GM12801 (cell line): ENCODE measurements around the gene JARID2.

Experiments used
- TF ChIP-seq, protein P1 (sequence below): IDR thresholded peaks from one replicate; pipeline ENCODE4 v1.5.1; 2011; ENCODE audit warnings: control low read depth; ENCODE audit not compliant: insufficient read length; ENCODE audit errors: extremely low read depth

JARID2 gene

DNA sequence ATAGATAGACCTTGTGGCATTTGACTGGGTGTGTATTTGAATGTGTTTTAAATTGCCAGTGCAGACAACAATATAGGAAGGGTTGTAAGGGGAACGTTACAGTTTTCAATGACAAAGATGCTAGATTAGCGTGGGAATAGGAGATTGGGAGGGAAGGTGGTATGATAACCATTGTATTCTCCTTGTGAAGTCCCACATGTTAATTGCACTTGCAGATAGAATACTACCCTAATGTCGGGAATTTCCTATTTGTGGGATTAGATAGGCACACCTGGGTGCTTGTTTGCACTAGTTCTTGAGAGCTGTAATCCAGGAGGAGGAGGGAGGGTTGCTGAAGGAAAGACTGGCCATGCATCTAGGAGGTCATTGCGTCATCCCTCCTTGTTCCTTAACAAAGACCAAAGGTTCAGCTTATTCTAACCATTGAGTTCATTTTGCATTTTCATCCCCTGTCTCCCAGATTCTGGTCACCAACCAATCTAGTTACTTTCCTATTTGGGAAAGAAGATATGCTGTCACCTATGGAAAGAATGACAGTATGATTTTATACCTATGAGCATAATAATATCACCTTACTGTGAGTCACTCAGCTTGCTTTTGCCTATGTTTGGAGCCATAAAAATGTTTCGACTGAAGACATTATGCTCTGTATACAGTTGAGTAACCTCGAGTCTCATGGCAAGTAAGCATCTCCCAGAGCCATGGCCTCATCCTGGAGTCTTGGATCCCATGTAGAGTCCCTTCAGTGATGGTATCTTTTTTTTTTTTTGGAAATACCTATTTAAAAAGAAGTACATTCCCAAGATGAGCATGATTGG is 215.5 kb downstream of the JARID2 start:
- TF ChIP-seq, protein P1, sequence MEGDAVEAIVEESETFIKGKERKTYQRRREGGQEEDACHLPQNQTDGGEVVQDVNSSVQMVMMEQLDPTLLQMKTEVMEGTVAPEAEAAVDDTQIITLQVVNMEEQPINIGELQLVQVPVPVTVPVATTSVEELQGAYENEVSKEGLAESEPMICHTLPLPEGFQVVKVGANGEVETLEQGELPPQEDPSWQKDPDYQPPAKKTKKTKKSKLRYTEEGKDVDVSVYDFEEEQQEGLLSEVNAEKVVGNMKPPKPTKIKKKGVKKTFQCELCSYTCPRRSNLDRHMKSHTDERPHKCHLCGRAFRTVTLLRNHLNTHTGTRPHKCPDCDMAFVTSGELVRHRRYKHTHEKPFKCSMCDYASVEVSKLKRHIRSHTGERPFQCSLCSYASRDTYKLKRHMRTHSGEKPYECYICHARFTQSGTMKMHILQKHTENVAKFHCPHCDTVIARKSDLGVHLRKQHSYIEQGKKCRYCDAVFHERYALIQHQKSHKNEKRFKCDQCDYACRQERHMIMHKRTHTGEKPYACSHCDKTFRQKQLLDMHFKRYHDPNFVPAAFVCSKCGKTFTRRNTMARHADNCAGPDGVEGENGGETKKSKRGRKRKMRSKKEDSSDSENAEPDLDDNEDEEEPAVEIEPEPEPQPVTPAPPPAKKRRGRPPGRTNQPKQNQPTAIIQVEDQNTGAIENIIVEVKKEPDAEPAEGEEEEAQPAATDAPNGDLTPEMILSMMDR = no peak

DNA sequence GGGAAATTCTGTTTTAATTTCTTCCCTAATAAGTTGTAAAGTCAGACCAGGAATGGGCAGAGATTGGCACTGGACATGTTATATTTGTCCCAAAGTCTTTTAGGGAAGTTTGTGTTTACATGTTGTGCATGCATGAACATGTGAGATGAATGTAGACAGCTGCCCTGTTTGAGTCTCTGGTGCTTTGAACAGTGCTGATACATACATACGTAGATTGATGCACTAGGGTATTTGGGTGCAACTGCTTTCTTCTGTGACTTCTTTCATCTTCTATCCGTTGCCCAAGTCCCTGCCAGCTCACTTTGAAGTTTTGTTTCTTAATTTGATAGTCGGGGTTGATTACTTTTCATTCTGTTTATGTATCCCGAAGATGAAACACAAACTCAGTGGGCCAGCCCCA is 216.4 kb downstream of the JARID2 start:
- TF ChIP-seq, protein P1 = no peak

DNA sequence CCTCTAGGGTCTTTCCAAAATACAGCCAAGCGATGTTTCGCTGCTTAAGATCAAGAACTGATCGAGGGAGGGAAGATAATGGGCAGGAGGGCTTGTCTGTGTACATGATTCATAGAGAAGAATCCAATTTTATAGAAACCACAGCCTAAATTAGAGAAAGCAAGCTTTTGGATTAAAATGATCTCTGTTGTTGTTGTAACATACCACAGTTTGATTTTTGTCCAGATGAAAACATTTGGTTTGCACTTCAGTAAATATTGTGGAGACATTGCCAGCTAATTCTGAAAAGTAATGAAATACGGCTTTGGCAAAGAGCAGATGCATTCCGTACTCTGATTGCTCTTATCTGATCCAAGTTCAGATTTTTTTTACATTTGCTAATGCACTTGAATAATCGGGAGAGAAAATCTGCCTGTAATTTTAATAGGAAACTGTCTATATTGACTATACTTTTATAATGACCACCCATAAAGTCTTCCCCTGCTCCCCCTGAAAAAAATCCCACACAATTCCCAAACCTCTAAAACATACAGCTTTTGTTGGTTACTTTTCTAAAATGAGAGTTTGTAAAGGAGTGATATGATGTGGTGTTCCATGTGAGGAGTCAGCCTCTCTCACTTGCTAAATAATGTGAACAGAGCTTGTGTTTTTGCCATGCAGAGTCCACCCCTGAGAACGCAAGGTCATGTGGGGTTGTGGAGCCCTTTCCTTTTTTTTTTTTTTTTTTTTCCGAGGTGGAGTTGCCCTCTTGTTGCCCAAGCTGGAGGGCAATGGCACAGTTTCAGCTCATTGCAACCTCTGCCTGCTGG is 217.1 kb downstream of the JARID2 start:
- TF ChIP-seq, protein P1 = no peak

DNA sequence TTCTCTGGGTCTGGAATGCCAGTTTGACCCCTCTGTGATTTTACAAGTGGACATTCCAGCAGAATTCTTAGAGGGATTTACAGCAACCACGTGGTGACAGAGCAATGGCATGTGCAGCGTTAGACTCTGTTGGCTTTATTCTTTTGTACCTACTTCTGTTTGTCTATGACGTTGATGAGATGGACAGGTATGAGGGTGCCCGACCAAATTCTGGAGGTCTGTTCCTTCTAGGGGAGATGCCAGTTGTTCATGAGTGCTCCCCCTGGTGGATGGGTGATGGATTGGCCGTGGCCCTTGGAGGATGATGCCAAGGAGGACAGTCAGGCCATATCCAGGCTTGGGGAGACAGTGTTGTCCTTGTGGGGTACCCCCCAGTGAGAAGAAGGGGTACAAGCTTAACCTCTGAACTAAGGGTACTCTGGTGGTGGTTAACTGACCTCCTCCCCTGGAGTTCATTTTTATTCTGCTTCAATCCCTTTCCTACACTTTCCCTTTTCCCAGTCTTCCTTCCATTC is 218.4 kb downstream of the JARID2 start:
- TF ChIP-seq, protein P1 = no peak

DNA sequence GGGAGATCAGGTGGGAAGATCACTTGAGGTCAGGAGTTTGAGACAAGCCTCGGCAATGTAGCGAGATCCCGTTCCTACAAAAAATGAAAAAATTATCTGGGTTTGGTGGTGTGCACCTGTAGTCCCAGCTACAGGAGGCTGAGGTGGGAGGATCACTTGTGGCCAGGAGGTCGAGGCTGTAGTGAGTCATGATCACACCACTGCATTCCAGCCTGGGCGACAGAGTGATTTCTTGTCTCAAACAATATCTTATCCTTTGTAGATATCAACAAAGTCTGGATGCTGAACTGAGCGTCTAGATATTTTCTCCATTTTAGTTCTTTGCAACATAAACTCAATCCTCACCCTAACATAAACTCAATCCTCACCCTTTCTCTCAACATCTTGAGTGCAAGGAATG is 219.3 kb downstream of the JARID2 start:
- TF ChIP-seq, protein P1 = no peak

DNA sequence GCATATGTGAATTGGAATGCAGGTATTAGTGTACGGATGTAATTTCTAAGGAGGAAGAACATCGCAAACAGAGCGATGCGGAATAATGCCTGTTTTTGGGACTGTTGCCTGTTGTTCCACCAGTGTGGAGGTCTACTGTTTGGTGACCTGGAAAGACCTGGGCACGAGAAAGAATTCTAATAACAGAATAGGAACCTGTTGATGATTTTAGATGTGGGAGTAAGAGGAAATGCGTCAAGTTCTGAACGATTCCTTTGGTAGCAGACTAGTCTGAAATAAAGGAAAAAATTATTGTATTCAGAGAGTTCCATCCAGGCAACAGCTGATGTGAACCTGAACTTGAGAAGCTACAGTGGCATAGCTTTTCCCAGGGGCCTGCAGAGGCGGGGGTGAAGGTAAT is 224.9 kb downstream of the JARID2 start:
- TF ChIP-seq, protein P1 = no peak

DNA sequence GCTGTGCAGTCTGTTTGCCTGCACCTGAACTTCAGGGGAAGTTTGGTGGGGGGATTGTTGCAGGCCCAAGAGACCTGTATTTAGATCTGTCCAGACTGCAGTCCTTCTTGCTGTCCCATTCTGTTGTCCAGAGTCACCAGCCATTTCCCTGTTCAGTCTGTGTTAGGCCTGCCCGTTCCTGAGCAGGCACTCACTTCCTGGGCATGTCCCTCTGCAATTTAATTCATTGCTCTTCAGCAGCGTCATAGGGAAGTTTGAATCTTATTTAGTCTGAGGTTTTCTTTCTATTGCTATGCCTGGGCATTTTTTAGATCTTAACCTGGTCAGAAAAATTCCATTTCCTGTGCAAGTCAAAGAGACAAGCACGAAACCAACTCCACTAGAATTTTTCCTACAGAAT is 226.8 kb downstream of the JARID2 start:
- TF ChIP-seq, protein P1 = no peak
